ENCODE results near the gene RNF181.
A peak's percentile ranks its signal among the peaks of the same experiment; 100 is the strongest.

Gene RNF181

GRCh38 chr2:85593023-85593422 lies 2.5 kb upstream of the RNF181 start:
- ATAC-seq, result no peak
- TF ChIP-seq CSDC2 (CRISPR knock-in tag; IDR thresholded peaks at IDR 0.05) (no peak), CREB5 (CRISPR knock-in tag; IDR thresholded peaks at IDR 0.05; ENCODE audit: low read depth) (no peak), OSR1 (CRISPR knock-in tag; IDR thresholded peaks at IDR 0.05) (no peak), PPARA (CRISPR knock-in tag; IDR thresholded peaks at IDR 0.05; ENCODE audit: borderline replicate concordance) (no peak), RARB (CRISPR knock-in tag; IDR thresholded peaks at IDR 0.05) (no peak), ZC3H10 (CRISPR knock-in tag; IDR thresholded peaks at IDR 0.05) (no peak), ZNF70 (CRISPR knock-in tag; IDR thresholded peaks at IDR 0.05) (no peak), ZNF8 (CRISPR knock-in tag; IDR thresholded peaks at IDR 0.05) (no peak), CSRNP3 (CRISPR knock-in tag; IDR thresholded peaks at IDR 0.05) (no peak), TOX (CRISPR knock-in tag; IDR thresholded peaks at IDR 0.05; ENCODE audit: borderline replicate concordance) (no peak), ZNF565 (CRISPR knock-in tag; conservative IDR thresholded peaks at IDR 0.05; ENCODE audit: low read depth) (no peak), SNAI2 (CRISPR knock-in tag; IDR thresholded peaks at IDR 0.05) (no peak), ISL1 (CRISPR knock-in tag; IDR thresholded peaks at IDR 0.05) (no peak), TSHZ2 (CRISPR knock-in tag; IDR thresholded peaks at IDR 0.05) (no peak), BACH2 (CRISPR knock-in tag; IDR thresholded peaks at IDR 0.05; ENCODE audit: borderline replicate concordance) (no peak), ZFP3 (CRISPR knock-in tag; IDR thresholded peaks at IDR 0.05) (no peak), PATZ1 (CRISPR knock-in tag; IDR thresholded peaks at IDR 0.05; ENCODE audit: borderline replicate concordance) (no peak), ARNTL (CRISPR knock-in tag; IDR thresholded peaks at IDR 0.05; ENCODE audit: borderline replicate concordance, low read depth) (no peak)

- TF ChIP-seq PATZ1 (CRISPR knock-in tag; IDR thresholded peaks at IDR 0.05; ENCODE audit: borderline replicate concordance) (peak; percentile 53; the same call in 1 of the 2 replicates), RARB (CRISPR knock-in tag; IDR thresholded peaks at IDR 0.05) (no peak), ZFP3 (CRISPR knock-in tag; IDR thresholded peaks at IDR 0.05) (no peak), SNAI2 (CRISPR knock-in tag; IDR thresholded peaks at IDR 0.05) (no peak)
- peak; percentile 9; the same call in 2 of the 3 replicates for ATAC-seq
Observed at GRCh38 chr2:85594715-85595300, 737 bp upstream of the RNF181 start.

GRCh38 chr2:85596026-85596333 lies 435 bp downstream of the RNF181 start:
- peak; percentile 29 for ATAC-seq
- TF ChIP-seq ESRRG (CRISPR knock-in tag; IDR thresholded peaks at IDR 0.05) (no peak), SNAI2 (CRISPR knock-in tag; IDR thresholded peaks at IDR 0.05) (no peak), OSR1 (CRISPR knock-in tag; IDR thresholded peaks at IDR 0.05) (no peak), CREB5 (CRISPR knock-in tag; IDR thresholded peaks at IDR 0.05; ENCODE audit: low read depth) (no peak), TSHZ2 (CRISPR knock-in tag; IDR thresholded peaks at IDR 0.05) (no peak), ZFP30 (CRISPR knock-in tag; IDR thresholded peaks at IDR 0.05) (no peak), PATZ1 (CRISPR knock-in tag; IDR thresholded peaks at IDR 0.05; ENCODE audit: borderline replicate concordance) (no peak), CSDC2 (CRISPR knock-in tag; IDR thresholded peaks at IDR 0.05) (no peak), ZFP3 (CRISPR knock-in tag; IDR thresholded peaks at IDR 0.05) (no peak), ZC3H10 (CRISPR knock-in tag; IDR thresholded peaks at IDR 0.05) (no peak), RARB (CRISPR knock-in tag; IDR thresholded peaks at IDR 0.05) (no peak), TOX (CRISPR knock-in tag; IDR thresholded peaks at IDR 0.05; ENCODE audit: borderline replicate concordance) (no peak), BACH2 (CRISPR knock-in tag; IDR thresholded peaks at IDR 0.05; ENCODE audit: borderline replicate concordance) (no peak), PPARA (CRISPR knock-in tag; IDR thresholded peaks at IDR 0.05; ENCODE audit: borderline replicate concordance) (no peak)

Data from SK-N-SH treated with all-trans-retinoic acid at 6 μM for 48 hours (cell line).